Neural progenitor cell (in vitro differentiated cells): ENCODE data around the gene SIDT2. TPM values are rescaled to one million over a fixed set of nuclear protein-coding genes. Genes with fewer than 3 reads are reported as not detected.

Experiments
- DNase-seq: peaks from one replicate; pipeline ENCODE4 v3.0.0-alpha.2; 2016; ENCODE audit warnings: low spot score
- H2AFZ ChIP-seq: fragments of 200-600 bp; sonication (generic); replicated peaks from 2 replicates; pipeline ENCODE4 v1.6.1; 2016; ENCODE audit warnings: antibody characterized with exemption
- H3F3A ChIP-seq: fragments of 200-600 bp; sonication (generic); 2 replicates; pipeline ENCODE4 v1.6.1; 2016; ENCODE audit warnings: antibody characterized with exemption, low read depth
- H3K27ac ChIP-seq: fragments of 200-600 bp; sonication (generic); 2 replicates; pipeline ENCODE4 v1.5.1; 2016; ENCODE audit warnings: mild to moderate bottlenecking
- H3K27me3 ChIP-seq: fragments of 200-600 bp; sonication (generic); 2 replicates; pipeline ENCODE4 v1.6.1; 2016; ENCODE audit warnings: mild to moderate bottlenecking, moderate library complexity
- H3K36me3 ChIP-seq: fragments of 200-600 bp; sonication (generic); 2 replicates; pipeline ENCODE4 v1.5.1; 2016
- H3K4me1 ChIP-seq: fragments of 200-600 bp; sonication (generic); 2 replicates; pipeline ENCODE4 v1.6.1; 2016; ENCODE audit warnings: mixed run types
- H3K4me2 ChIP-seq: fragments of 200-600 bp; sonication (generic); 2 replicates; pipeline ENCODE4 v1.6.1; 2016
- H3K4me3 ChIP-seq: fragments of 200-600 bp; sonication (generic); 2 replicates; pipeline ENCODE4 v1.5.1; 2016
- H3K79me2 ChIP-seq: fragments of 200-600 bp; sonication (generic); 2 replicates; pipeline ENCODE4 v1.6.1; 2016; ENCODE audit warnings: low read depth
- H3K9ac ChIP-seq: fragments of 200-600 bp; sonication (generic); 2 replicates; pipeline ENCODE4 v1.6.1; 2016
- H3K9me3 ChIP-seq: fragments of 200-600 bp; sonication (generic); 2 replicates; pipeline ENCODE4 v1.5.1; 2016; ENCODE audit warnings: low read depth
- H4K20me1 ChIP-seq: fragments of 200-600 bp; sonication (generic); 2 replicates; pipeline ENCODE4 v1.6.1; 2016; ENCODE audit warnings: low read depth
- H3K27ac Mint-ChIP-seq: 3 replicates; pipeline ENCODE4 v1.8.0; 2021; ENCODE audit warnings: mixed read lengths
- H3K27me3 Mint-ChIP-seq: 2 replicates; pipeline ENCODE4 v1.8.0; 2022; ENCODE audit warnings: low read depth, mild to moderate bottlenecking, inconsistent platforms, moderate library complexity, mixed read lengths; ENCODE audit not compliant: insufficient read depth
- H3K36me3 Mint-ChIP-seq: 3 replicates; pipeline ENCODE4 v1.8.0; 2021; ENCODE audit warnings: mixed read lengths
- H3K4me1 Mint-ChIP-seq: 3 replicates; pipeline ENCODE4 v1.8.0; 2021; ENCODE audit warnings: mixed read lengths
- H3K4me3 Mint-ChIP-seq: 3 replicates; pipeline ENCODE4 v1.8.0; 2021; ENCODE audit warnings: mild to moderate bottlenecking, moderate library complexity, mixed read lengths
- H3K9me3 Mint-ChIP-seq: 3 replicates; pipeline ENCODE4 v1.8.0; 2020; ENCODE audit warnings: mixed read lengths
- CTCF ChIP-seq: fragments of 200-600 bp; sonication (generic); IDR thresholded peaks from 2 replicates; pipeline ENCODE4 v1.5.1; 2017; ENCODE audit warnings: antibody characterized with exemption, mild to moderate bottlenecking
- EZH2 ChIP-seq: fragments of 200-600 bp; sonication (generic); IDR thresholded peaks from 2 replicates; pipeline ENCODE4 v1.6.1; 2017; ENCODE audit warnings: antibody characterized with exemption, mild to moderate bottlenecking, moderate library complexity
- EZH2phosphoT487 ChIP-seq: fragments of 200-600 bp; sonication (generic); IDR thresholded peaks from 2 replicates; pipeline ENCODE4 v1.6.1; 2017; ENCODE audit warnings: antibody characterized with exemption
- total RNA-seq: library from RNA; depleted of rRNA; stranded (reverse); fragments of >200 nt; gene quantifications from 2 replicates; pipeline ENCODE4 v1.2.3, GENCODE V29; 2015; ENCODE audit warnings: low replicate concordance

Gene SIDT2
- total RNA-seq, 1 donor from 2014 or later: 13.3 TPM

GRCh38 chr11:117172724-117173421 lies 5.7 kb upstream of the SIDT2 start:
- TF ChIP-seq EZH2phosphoT487 (no peak), CTCF (no peak), EZH2 (no peak)
- H3K36me3 Mint-ChIP-seq: peaks cover 5% of the 10 kb centered on the region
- no peak overlapping the region for H3K27ac Mint-ChIP-seq
- no peak overlapping the region for H3K4me3 Mint-ChIP-seq
- peaks cover 5% of the 10 kb centered on the region for H3K27me3 Mint-ChIP-seq
- Histone ChIP-seq H2AFZ (no peak overlapping the region), H3K9me3 (no peaks in the 10 kb centered on the region), H3K27ac (peak overlapping the region; percentile 57), H3K27me3 (no peaks in the 10 kb centered on the region), H4K20me1 (peaks cover 41% of the 10 kb centered on the region), H3K4me3 (no peak overlapping the region), H3K4me1 (peaks cover 35% of the 10 kb centered on the region), H3K36me3 (peaks cover 2% of the 10 kb centered on the region), H3K9ac (peak overlapping the region; percentile 3), H3K4me2 (no peak overlapping the region), H3K79me2 (peaks cover 9% of the 10 kb centered on the region), H3F3A (peaks cover 48% of the 10 kb centered on the region)
- no peak for DNase-seq
- no peaks in the 10 kb centered on the region for H3K9me3 Mint-ChIP-seq
- peaks cover 20% of the 10 kb centered on the region for H3K4me1 Mint-ChIP-seq

- no peaks in the 10 kb centered on the region for H3K79me2 ChIP-seq
- Mint-ChIP-seq H3K27me3 (peaks cover 5% of the 10 kb centered on the region), H3K27ac (no peak overlapping the region), H3K9me3 (no peaks in the 10 kb centered on the region), H3K4me1 (peaks cover 33% of the 10 kb centered on the region), H3K4me3 (peak overlapping the region; percentile 8), H3K36me3 (peaks cover 3% of the 10 kb centered on the region)
- H2AFZ ChIP-seq: no peak overlapping the region
- peaks cover 57% of the 10 kb centered on the region for H3F3A ChIP-seq
- no peaks in the 10 kb centered on the region for H3K36me3 ChIP-seq
- peaks cover 24% of the 10 kb centered on the region for H4K20me1 ChIP-seq
- DNase-seq: no peak
- H3K4me3 ChIP-seq: no peak overlapping the region
- no peaks in the 10 kb centered on the region for H3K27me3 ChIP-seq
- H3K4me1 ChIP-seq: peaks cover 41% of the 10 kb centered on the region
- no peak overlapping the region for H3K9ac ChIP-seq
- no peak overlapping the region for H3K27ac ChIP-seq
- H3K4me2 ChIP-seq: no peak overlapping the region
- no peaks in the 10 kb centered on the region for H3K9me3 ChIP-seq
- TF ChIP-seq EZH2 (no peak), EZH2phosphoT487 (no peak), CTCF (no peak)
These were observed 3.4 kb upstream of the SIDT2 start for GRCh38 chr11:117175104-117175503.

GRCh38 chr11:117175781-117176180 lies 2.8 kb upstream of the SIDT2 start:
- H3K79me2 ChIP-seq: peaks cover 3% of the 10 kb centered on the region
- no peaks in the 10 kb centered on the region for H3K36me3 ChIP-seq
- no peak overlapping the region for H3K9ac ChIP-seq
- peaks cover 33% of the 10 kb centered on the region for H3K4me1 Mint-ChIP-seq
- DNase-seq: no peak
- H3F3A ChIP-seq: peaks cover 52% of the 10 kb centered on the region
- H3K36me3 Mint-ChIP-seq: peaks cover 3% of the 10 kb centered on the region
- H3K27me3 Mint-ChIP-seq: peaks cover 5% of the 10 kb centered on the region
- H3K27me3 ChIP-seq: no peaks in the 10 kb centered on the region
- H3K4me3 Mint-ChIP-seq: no peak overlapping the region
- H3K4me1 ChIP-seq: peaks cover 36% of the 10 kb centered on the region
- TF ChIP-seq EZH2phosphoT487: no peak
- no peak for TF ChIP-seq EZH2
- no peak for TF ChIP-seq CTCF
- no peaks in the 10 kb centered on the region for H3K9me3 Mint-ChIP-seq
- H2AFZ ChIP-seq: no peak overlapping the region
- no peaks in the 10 kb centered on the region for H3K9me3 ChIP-seq
- peaks cover 17% of the 10 kb centered on the region for H4K20me1 ChIP-seq
- no peak overlapping the region for H3K4me3 ChIP-seq
- no peak overlapping the region for H3K4me2 ChIP-seq
- no peak overlapping the region for H3K27ac ChIP-seq
- H3K27ac Mint-ChIP-seq: no peak overlapping the region
